Dedifferentiated amniotic fluid mesenchymal stem cell (primary cell): ENCODE results near the gene ZDHHC5.

Experiments
- DNase-seq: peaks from one replicate; pipeline ENCODE4 v3.0.0-alpha.2; 2016; ENCODE audit errors: extremely low spot score

ZDHHC5 gene

DNA sequence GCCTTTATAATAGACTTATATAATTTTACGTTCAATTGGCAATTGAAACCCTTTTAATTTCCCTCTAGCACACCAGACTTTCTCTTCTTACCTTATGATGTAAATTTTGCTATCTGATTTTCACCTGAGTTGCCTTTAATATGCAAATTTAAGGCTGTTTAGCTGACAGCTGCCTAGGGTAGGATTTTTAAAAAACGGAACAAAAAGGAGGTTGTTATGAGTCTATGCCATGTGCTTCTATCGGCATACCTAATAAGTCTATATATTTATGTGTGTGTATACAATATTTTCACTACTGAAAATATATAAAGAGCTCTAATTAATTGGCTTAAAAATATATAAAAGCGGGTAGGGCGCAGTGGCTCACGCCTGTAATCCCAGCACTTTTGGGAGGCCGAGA lies 61.6 kb downstream of the ZDHHC5 start:
- no peak for DNase-seq

DNA sequence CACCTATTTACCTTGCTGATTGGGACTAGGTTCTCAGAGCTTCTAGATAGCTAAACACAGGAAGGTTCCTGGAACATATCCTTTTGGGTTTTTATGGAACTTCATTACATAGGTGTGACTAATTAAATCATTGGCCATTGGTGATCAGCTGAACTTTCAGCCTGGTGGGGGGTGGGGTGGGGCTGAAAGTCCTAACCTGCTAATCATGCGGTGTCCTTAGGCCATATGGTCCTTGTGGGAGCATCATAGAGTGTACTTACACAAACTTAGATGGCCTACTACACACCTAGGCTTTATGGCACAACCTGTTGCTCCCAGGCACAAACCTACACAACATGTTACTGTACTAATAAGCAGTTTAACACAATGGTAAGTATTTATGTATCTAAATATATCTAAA lies 64.7 kb downstream of the ZDHHC5 start:
- DNase-seq, result no peak

DNA sequence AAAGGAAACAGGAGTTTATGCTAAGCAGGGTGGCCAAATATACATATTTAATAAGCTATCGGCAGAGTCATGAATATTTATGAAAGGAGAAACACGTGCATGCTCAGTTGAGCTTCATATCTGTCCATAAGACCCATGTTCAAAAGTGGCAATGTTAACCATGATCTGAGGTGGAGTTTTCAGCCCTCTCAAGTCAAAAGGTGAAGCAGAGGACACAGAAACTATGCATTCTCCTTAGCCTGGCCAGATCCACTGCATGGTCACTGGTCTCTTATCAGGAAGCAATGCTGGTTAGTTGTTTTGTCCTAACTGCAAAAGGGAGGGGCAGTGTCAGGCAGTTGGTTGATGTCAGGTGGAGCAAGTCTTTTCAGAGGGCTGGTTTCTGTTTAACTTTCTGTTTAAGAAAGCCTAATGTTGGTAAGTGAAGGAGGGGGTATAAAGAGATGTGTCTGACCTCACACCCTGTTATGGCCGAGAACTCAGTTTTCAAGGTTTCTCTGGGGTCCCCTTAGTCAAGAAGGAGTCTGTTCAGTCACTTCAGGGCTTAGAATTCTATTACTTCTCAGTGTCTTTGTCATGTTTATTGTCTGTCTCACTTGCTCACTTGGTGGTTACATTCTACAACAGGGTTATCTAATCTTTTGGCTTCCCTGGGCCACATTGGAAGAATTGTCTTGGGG lies 67.8 kb downstream of the ZDHHC5 start:
- DNase-seq, result no peak

DNA sequence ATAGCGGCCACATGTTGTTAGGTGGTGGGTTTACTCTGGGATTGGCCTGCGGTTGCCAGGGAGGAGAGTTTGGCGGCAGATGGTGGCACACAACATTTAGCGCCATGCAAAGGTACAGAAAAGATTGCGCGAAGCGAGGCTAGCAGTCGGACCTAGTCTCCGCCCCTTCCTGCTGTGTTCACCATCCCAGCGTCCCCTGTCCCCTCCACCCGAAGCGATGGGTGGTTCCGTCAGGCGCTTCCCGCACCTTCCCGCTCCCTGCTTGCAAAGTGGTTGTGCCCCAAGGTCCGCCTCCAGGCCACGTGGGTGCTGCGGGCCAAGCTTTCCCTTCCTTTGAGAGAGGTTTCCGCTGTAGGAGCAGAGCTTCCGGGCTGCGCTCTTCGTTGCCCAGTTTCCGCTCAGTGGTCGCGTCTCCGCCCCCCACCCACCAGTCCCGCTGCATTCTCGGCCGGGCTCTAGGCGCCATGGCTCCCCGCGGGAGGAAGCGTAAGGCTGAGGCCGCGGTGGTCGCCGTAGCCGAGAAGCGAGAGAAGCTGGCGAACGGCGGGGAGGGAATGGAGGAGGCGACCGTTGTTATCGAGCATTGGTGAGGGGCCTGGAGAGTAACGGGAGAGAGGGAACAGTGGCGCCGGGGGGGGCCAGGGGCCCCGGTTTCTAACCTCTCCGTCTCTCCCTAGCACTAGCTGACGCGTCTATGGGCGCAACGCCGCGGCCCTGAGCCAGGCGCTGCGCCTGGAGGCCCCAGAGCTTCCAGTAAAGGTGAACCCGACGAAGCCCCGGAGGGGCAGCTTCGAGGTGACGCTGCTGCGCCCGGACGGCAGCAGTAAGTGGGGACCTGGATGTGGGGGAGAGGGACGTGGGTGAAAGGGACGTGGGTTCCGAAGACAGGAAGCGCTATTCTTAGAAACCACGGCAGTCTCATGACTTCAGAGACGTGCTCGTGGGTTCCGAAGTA lies 73.5 kb downstream of the ZDHHC5 start, which contains the start of gene SELENOH:
Gene SELENOH (plus strand): TSS at position 360 of the 955 bp plus-strand sequence. CDS start 105 bp downstream, at position 465.
- DNase-seq, result peak; percentile 95

DNA sequence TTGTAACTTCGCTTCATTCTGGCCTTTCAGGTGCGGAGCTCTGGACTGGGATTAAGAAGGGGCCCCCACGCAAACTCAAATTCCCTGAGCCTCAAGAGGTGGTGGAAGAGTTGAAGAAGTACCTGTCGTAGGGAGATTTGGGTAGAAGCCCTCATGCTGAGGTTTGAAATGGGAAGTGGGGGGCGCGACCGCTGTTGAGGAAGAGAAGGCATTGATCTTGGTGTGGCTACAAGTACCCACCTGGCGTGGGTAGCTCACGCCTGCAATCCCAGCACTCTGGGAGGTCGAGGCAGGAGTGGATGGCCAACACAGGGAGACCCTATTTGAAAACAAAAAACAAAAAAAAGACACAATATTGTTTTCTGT lies 74.2 kb downstream of the ZDHHC5 start:
- DNase-seq, result no peak

DNA sequence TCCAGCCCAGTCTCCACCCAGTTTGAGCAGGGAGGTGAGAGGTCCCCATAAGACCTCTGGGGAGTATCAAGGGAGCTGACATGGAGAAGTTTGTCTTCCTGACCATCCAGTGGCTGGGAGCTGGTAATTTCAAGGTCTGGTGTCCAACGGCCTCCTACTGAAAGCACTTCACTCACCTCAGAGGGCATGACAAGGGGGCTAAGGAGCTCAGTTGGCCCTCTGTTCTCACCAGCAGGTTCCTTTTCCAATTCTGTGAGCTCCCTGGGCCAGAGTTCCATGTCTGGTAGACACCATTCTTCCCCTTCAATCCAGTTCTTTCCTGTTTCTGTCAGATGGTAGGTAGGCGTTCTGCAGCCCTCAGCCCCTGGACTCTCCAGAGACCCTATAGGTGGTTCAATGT lies 76.4 kb downstream of the ZDHHC5 start:
- DNase-seq, result no peak

DNA sequence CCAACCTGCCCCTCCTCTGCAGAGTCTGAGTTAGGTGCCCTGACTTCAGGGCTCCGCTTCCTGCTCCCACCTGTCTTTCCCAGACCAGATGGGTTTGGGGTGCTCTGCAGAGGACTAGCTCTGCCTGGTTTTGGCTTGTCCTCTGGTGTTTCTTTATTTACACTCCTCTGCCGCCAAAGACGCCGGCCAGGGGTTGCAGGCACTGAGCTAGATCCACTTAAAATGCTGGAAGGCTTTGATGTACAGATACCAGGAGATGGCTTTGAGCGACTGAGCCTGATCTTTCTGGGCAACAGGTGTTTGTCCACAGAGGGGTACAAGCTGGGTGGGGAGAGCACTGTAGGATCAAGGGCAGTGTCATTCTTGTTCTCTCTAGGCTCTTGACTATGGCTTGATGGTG lies 77.3 kb downstream of the ZDHHC5 start:
- no peak for DNase-seq

DNA sequence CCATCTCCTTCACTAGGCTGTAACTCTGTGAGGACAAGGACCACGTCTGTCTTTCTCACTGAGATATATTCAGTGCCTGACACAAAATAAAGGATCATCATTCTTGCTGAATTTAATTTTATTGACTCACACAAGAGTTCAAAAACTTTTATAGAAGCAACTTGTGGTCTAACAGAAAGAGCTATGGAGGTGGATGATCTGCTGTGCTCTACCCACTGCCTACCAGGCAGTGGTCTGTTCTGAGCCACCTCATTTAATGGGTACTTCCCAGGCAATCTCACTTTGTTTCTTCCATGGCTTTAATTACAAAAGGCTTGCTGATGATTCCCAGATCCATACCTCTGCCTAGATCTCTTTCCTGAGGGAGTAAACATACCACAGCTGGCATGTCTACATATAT lies 79.0 kb downstream of the ZDHHC5 start:
- no peak for DNase-seq
